Limb (tissue), 2 donors: Measurements from ENCODE around the gene PML.

Experiments
- DNase-seq, 2 donors: peaks; one replicate each; pipeline ENCODE4 v3.0.0-alpha.2; 2016; ENCODE audit errors: extremely low spot score in 2 of 2

PML gene

GRCh38 chr15:73994413-73994883 is at the start of gene PML:
Gene PML, plus strand, starts transcription at chr15:73994716. Its CDS starts 97 bp downstream, at chr15:73994813.
- DNase-seq = peak; percentile 93 to 97

- DNase-seq = no peak
These were observed 49.4 kb upstream of the PML start for GRCh38 chr15:73945130-73945508.

GRCh38 chr15:73946046-73946721 is 48.3 kb upstream of the PML start:
- no peak for DNase-seq

GRCh38 chr15:73946795-73947370 is 47.6 kb upstream of the PML start:
- DNase-seq = no peak

GRCh38 chr15:73947651-73948050 is 46.9 kb upstream of the PML start:
- no peak for DNase-seq

- DNase-seq = no peak
These were observed 46.1 kb upstream of the PML start for GRCh38 chr15:73948396-73948795.

GRCh38 chr15:73948982-73949381 is 45.5 kb upstream of the PML start:
- no peak for DNase-seq

- no peak for DNase-seq
These were observed 45.0 kb upstream of the PML start for GRCh38 chr15:73949496-73949895.

GRCh38 chr15:73950479-73950830 is 44.1 kb upstream of the PML start:
- DNase-seq = no peak

GRCh38 chr15:73950831-73951561 is 43.5 kb upstream of the PML start:
- DNase-seq = peak; percentile 85 to 88

GRCh38 chr15:73951601-73952000 is 42.9 kb upstream of the PML start:
- peak in 1 of 2 donors; percentile 42 for DNase-seq

- DNase-seq = no peak
These were observed 42.2 kb upstream of the PML start for GRCh38 chr15:73952171-73952912.

- no peak for DNase-seq
These were observed 41.4 kb upstream of the PML start for GRCh38 chr15:73952913-73953750.

GRCh38 chr15:73954188-73955145 is 40.0 kb upstream of the PML start:
- no peak for DNase-seq

- peak in 1 of 2 donors; percentile 20 for DNase-seq
These were observed 39.2 kb upstream of the PML start for GRCh38 chr15:73955326-73955725.

GRCh38 chr15:73955861-73956742 is 38.4 kb upstream of the PML start:
- peak in 1 of 2 donors; percentile 17 for DNase-seq

GRCh38 chr15:73956743-73957135 is 37.8 kb upstream of the PML start:
- DNase-seq = peak in 1 of 2 donors; percentile 34

- DNase-seq = peak in 1 of 2 donors; percentile 26
These were observed 37.2 kb upstream of the PML start for GRCh38 chr15:73957276-73957675.

GRCh38 chr15:73957785-73958184 is 36.7 kb upstream of the PML start:
- DNase-seq = peak in 1 of 2 donors; percentile 7
